IMR-90 (cell line): Measurements from ENCODE around the gene TMEM130. TPM values are rescaled to one million over a fixed set of nuclear protein-coding genes. Genes with fewer than 3 reads are reported as not detected.
A peak's percentile ranks its signal among the peaks of the same experiment; 100 is the strongest.

Experiments
- ATAC-seq: fragments of 200-7000 bp; cut with Tn5 transposase; 2 replicates; pipeline ENCODE4 v1.9.1; 2020; ENCODE audit warnings: low read depth, mild to moderate bottlenecking, moderate library complexity
- BruUV-seq: library from RNA; stranded (reverse); fragments of 400-500 nt; replicated peaks from 2 replicates; lab custom pipeline; 2021; lab: Mats Ljungman, UMichigan
- CTCF ChIA-PET: fragments of 300-600 bp; formaldehyde crosslinking; extraction: SDS; loops from one replicate; lab custom pipeline; 2021; ENCODE audit warnings: antibody characterized with exemption; lab: Yijun Ruan, JAX
- POLR2A ChIA-PET: fragments of 300-600 bp; sonication (Branson Sonifier 250); formaldehyde crosslinking; loops from one replicate; lab custom pipeline; 2022; ENCODE audit warnings: antibody characterized with exemption; ENCODE audit not compliant: unreplicated experiment; lab: Charles Lee
- DNase-seq: peaks from one replicate; pipeline ENCODE4 v3.0.0; 2013
- H2AFZ ChIP-seq: replicated peaks from 2 replicates; pipeline ENCODE3; 2013; ENCODE audit warnings: low read length, mild to moderate bottlenecking; ENCODE audit not compliant: poor library complexity
- H2AK5ac ChIP-seq: 2 replicates; pipeline ENCODE4 v1.6.1; 2013; ENCODE audit warnings: low read depth, low read length, inconsistent platforms
- H2AK9ac ChIP-seq: replicated peaks from 2 replicates; pipeline ENCODE3; 2013; ENCODE audit warnings: mild to moderate bottlenecking, low read depth, low read length, moderate library complexity; ENCODE audit not compliant: poor library complexity
- H2BK120ac ChIP-seq: 2 replicates; pipeline ENCODE4 v1.6.1; 2013; ENCODE audit warnings: low read depth, low read length, inconsistent platforms
- H2BK15ac ChIP-seq: 3 replicates; pipeline ENCODE4 v1.6.1; 2013; ENCODE audit warnings: low read depth, low read length, inconsistent platforms
- H2BK20ac ChIP-seq: 2 replicates; pipeline ENCODE4 v1.6.1; 2013; ENCODE audit warnings: low read depth, mild to moderate bottlenecking, inconsistent platforms, low read length, moderate library complexity
- H2BK5ac ChIP-seq: 2 replicates; pipeline ENCODE4 v1.6.1; 2013; ENCODE audit warnings: mild to moderate bottlenecking, low read depth, low read length, inconsistent platforms; ENCODE audit not compliant: poor library complexity, severe bottlenecking
- H3K14ac ChIP-seq: replicated peaks from 2 replicates; pipeline ENCODE4 v1.6.1; 2013; ENCODE audit warnings: low read depth, low read length, inconsistent platforms
- H3K18ac ChIP-seq: 2 replicates; pipeline ENCODE4 v1.6.1; 2013; ENCODE audit warnings: low read depth, low read length, control low read depth
- H3K23ac ChIP-seq: 2 replicates; pipeline ENCODE4 v1.6.1; 2013; ENCODE audit warnings: low read depth, low read length, inconsistent platforms
- H3K27ac ChIP-seq: 2 replicates; pipeline ENCODE4 v1.5.1; 2013; ENCODE audit warnings: mild to moderate bottlenecking, control low read depth, low read length; ENCODE audit not compliant: insufficient read depth
- H3K27me3 ChIP-seq: 2 replicates; pipeline ENCODE4 v1.6.1; 2013; ENCODE audit warnings: low read length; ENCODE audit not compliant: control insufficient read depth, insufficient read depth
- H3K36me3 ChIP-seq: 2 replicates; pipeline ENCODE4 v1.6.1; 2013; ENCODE audit warnings: low read length, mixed read lengths; ENCODE audit not compliant: control insufficient read depth, insufficient read depth
- H3K4ac ChIP-seq: 2 replicates; pipeline ENCODE4 v1.6.1; 2013; ENCODE audit warnings: low read depth, low read length, inconsistent platforms
- H3K4me1 ChIP-seq: 2 replicates; pipeline ENCODE4 v1.6.1; 2013; ENCODE audit warnings: low read length, mixed read lengths; ENCODE audit not compliant: control insufficient read depth, insufficient read depth
- H3K4me2 ChIP-seq: 2 replicates; pipeline ENCODE4 v1.6.1; 2013; ENCODE audit warnings: low read depth, mild to moderate bottlenecking, control low read depth, low read length, moderate library complexity
- H3K4me3 ChIP-seq: 2 replicates; pipeline ENCODE4 v1.5.1; 2013; ENCODE audit warnings: low read depth, mild to moderate bottlenecking, control low read depth, low read length, moderate library complexity; ENCODE audit not compliant: insufficient read depth
- H3K56ac ChIP-seq: 2 replicates; pipeline ENCODE4 v1.6.1; 2013; ENCODE audit warnings: low read length, inconsistent platforms; ENCODE audit not compliant: insufficient read depth; ENCODE audit errors: extremely low read depth
- H3K79me1 ChIP-seq, 2 experiments: 2 replicates each; pipeline ENCODE4 v1.6.1; 2013; ENCODE audit warnings: low read length in 2 of 2, inconsistent platforms in 1 of 2, low read depth in 1 of 2
- H3K9ac ChIP-seq: 2 replicates; pipeline ENCODE4 v1.6.1; 2013; ENCODE audit warnings: low read depth, low read length, control low read depth
- H3K9me1 ChIP-seq: 2 replicates; pipeline ENCODE4 v1.6.1; 2013; ENCODE audit warnings: low read length, inconsistent platforms; ENCODE audit not compliant: insufficient read depth
- H3K9me3 ChIP-seq: 2 replicates; pipeline ENCODE4 v1.6.1; 2013; ENCODE audit warnings: low read length; ENCODE audit not compliant: control insufficient read depth, insufficient read depth
- H4K20me1 ChIP-seq: 2 replicates; pipeline ENCODE4 v1.6.1; 2013; ENCODE audit warnings: low read length, inconsistent platforms; ENCODE audit not compliant: insufficient read depth
- H4K5ac ChIP-seq: 2 replicates; pipeline ENCODE4 v1.6.1; 2013; ENCODE audit warnings: mild to moderate bottlenecking, low read depth, low read length, control low read depth
- H4K8ac ChIP-seq, 2 experiments: 2 replicates each; pipeline ENCODE4 v1.6.1; 2013; ENCODE audit warnings: low read depth in 2 of 2, low read length in 2 of 2, control low read depth in 1 of 2, inconsistent platforms in 1 of 2
- H4K91ac ChIP-seq: 2 replicates; pipeline ENCODE4 v1.6.1; 2013; ENCODE audit warnings: low read depth, low read length, inconsistent platforms; ENCODE audit not compliant: insufficient read depth
- MAFK ChIP-seq: IDR thresholded peaks from 2 replicates; pipeline ENCODE4 v1.6.1; 2012; ENCODE audit warnings: low read depth, low read length, improper control_type of control experiment
- RFX5 ChIP-seq: IDR thresholded peaks from 2 replicates; pipeline ENCODE4 v1.8.0; 2012; ENCODE audit warnings: low read depth, mild to moderate bottlenecking, low read length, moderate library complexity
- SMC3 ChIP-seq: fragments of 150-350 bp; IDR thresholded peaks from 2 replicates; pipeline ENCODE4 v1.6.1; 2016; ENCODE audit warnings: low read depth, mild to moderate bottlenecking, antibody characterized with exemption, low read length, moderate library complexity
- WGBS, 2 experiments: methylation state at CpG; one replicate each; pipeline versions ENCODE4 v1.1.5 to v1.1.7; 2013; ENCODE audit warnings: missing lambda C conversion rate in 2 of 2; ENCODE audit not compliant: insufficient read length in 1 of 2; ENCODE audit errors: extremely low coverage in 2 of 2; 5-methylcytosine and 5-hydroxymethylcytosine counted together
- dilution Hi-C: fragments of 300-500 bp; cut with HindIII; formaldehyde crosslinking; loops from one replicate; pipeline ENCODE4 v1.14.3; 2018; ENCODE audit warnings: low sequenced_read_pairs; ENCODE audit not compliant: unreplicated experiment
- in situ Hi-C: fragments of 300-500 bp; cut with MboI; formaldehyde crosslinking; loops from 3 replicates; pipeline ENCODE4 v1.14.3; 2019; ENCODE audit warnings: low sequenced_read_pairs, inconsistent platforms, mixed read lengths
- intact Hi-C: fragments of 100-400 bp; cut with micrococcal nuclease; formaldehyde crosslinking; loops from 2 replicates; pipeline ENCODE4 v1.10.0; 2022
- polyA plus RNA-seq, 3 experiments: library from polyadenylated mRNA; depleted of rRNA; stranded (reverse); fragments of >200 nt; gene quantifications; 2 replicates each; pipeline ENCODE4 v1.2.3, GENCODE V29; 2012; ENCODE audit warnings: low replicate concordance in 1 of 3
- total RNA-seq: library from RNA; depleted of rRNA; stranded (reverse); fragments of >200 nt; gene quantifications from 2 replicates; pipeline ENCODE4 v1.2.3, GENCODE V29; 2012
- TF ChIP-seq, protein P1 (sequence below): fragments of 150-350 bp; IDR thresholded peaks from 2 replicates; pipeline ENCODE4 v1.6.1; 2016; ENCODE audit warnings: low read depth, mild to moderate bottlenecking, low read length, moderate library complexity, borderline replicate concordance
- TF ChIP-seq, protein P2 (sequence below): conservative IDR thresholded peaks from 2 replicates; pipeline ENCODE4 v1.5.1; 2012; ENCODE audit warnings: mild to moderate bottlenecking, low read depth, low read length, improper control_type of control experiment

The TMEM130 gene
- total and polyA plus RNA-seq, 2 of the 4 experiments (the other 2 are of a cell fraction), result 1.1 to 14.8 TPM

DNA sequence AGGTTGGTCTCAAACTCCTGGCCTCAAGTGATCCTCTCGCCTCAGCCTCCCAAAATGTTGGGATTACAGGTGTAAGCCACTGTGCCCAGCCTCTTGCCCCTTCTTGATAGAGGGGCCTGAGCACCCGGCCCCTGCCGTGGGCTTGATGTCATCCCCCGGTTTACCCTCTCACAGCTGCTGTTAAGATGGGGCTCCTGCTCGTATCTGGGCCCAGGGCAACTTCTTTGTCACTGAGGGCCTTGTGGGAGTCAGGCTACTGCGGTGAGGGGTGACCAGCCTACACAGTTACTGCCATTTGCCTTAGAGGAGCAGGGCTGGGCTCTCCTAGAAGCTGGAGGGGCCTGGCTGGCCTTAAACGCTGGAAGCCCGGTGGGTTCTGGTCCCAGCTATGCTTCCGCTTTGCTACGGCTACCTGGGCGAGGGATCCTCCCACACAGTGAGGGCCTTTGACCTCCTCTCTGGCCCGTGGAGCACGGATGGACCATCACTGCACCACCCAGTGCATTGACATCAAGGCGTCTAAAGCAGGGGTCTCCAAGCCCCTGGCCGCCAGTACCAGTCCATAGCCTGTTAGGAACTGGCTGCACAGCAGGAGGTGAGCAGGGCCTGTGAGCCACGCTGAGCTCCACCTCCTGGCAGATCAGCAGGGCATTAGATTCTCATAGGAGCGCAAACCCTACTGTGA is 1.1 kb upstream of the TMEM130 start:
- Histone ChIP-seq H3K14ac (no peak overlapping the region), H3K27ac (no peak overlapping the region), H4K5ac (no peak overlapping the region), H2BK5ac (no peak overlapping the region), H3K4me3 (no peak overlapping the region), H2AK9ac (peak overlapping the region; percentile 65), H3K23ac (no peak overlapping the region), H3K4me2 (no peak overlapping the region; the same call in 1 of the 2 replicates), H3K9ac (no peak overlapping the region), H3K36me3 (no peaks in the 10 kb centered on the region), H2BK15ac (no peak overlapping the region), H3K4me1 (peaks cover 4% of the 10 kb centered on the region; the same call in 1 of the 2 replicates), H4K20me1 (no peaks in the 10 kb centered on the region), H2AK5ac (peak overlapping the region; percentile 24; the same call in 1 of the 2 replicates), H3K9me1 (no peaks in the 10 kb centered on the region), H3K27me3 (peaks cover 12% of the 10 kb centered on the region), H3K79me1 (no peaks in the 10 kb centered on the region), H2BK120ac (0 out of 2 replicates have a peak overlapping the region, but pooled peaks have one; percentile 27), H2AFZ (peak overlapping the region; percentile 58), H3K4ac (no peak overlapping the region; the same call in 1 of the 2 replicates), H3K9me3 (no peaks in the 10 kb centered on the region), H2BK20ac (peak overlapping the region; percentile 61; the same call in 1 of the 2 replicates), H4K91ac (no peak overlapping the region), H3K56ac (no peak overlapping the region), H3K18ac (no peak overlapping the region), H4K8ac (no peak overlapping the region)
- intact Hi-C loops (no loop called here), in situ Hi-C loops (no loop called here), dilution Hi-C loops (no loop called here)
- TF ChIP-seq RFX5 (no peak), MAFK (no peak), SMC3 (no peak)
- TF ChIP-seq, protein P1, sequence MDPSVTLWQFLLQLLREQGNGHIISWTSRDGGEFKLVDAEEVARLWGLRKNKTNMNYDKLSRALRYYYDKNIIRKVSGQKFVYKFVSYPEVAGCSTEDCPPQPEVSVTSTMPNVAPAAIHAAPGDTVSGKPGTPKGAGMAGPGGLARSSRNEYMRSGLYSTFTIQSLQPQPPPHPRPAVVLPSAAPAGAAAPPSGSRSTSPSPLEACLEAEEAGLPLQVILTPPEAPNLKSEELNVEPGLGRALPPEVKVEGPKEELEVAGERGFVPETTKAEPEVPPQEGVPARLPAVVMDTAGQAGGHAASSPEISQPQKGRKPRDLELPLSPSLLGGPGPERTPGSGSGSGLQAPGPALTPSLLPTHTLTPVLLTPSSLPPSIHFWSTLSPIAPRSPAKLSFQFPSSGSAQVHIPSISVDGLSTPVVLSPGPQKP, result no peak
- TF ChIP-seq, protein P2, sequence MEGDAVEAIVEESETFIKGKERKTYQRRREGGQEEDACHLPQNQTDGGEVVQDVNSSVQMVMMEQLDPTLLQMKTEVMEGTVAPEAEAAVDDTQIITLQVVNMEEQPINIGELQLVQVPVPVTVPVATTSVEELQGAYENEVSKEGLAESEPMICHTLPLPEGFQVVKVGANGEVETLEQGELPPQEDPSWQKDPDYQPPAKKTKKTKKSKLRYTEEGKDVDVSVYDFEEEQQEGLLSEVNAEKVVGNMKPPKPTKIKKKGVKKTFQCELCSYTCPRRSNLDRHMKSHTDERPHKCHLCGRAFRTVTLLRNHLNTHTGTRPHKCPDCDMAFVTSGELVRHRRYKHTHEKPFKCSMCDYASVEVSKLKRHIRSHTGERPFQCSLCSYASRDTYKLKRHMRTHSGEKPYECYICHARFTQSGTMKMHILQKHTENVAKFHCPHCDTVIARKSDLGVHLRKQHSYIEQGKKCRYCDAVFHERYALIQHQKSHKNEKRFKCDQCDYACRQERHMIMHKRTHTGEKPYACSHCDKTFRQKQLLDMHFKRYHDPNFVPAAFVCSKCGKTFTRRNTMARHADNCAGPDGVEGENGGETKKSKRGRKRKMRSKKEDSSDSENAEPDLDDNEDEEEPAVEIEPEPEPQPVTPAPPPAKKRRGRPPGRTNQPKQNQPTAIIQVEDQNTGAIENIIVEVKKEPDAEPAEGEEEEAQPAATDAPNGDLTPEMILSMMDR, result no peak
- ChIA-PET CTCF (interaction anchor here (0.9 kb wide), 1 partner anchor 442 kb away, joined by 4 read pairs; no protein-coding TSS in a partner anchor), POLR2A (no interaction called here)
- 80% methylated on average over 11 of the region's 17 CpGs; no CpG with 5 or more reads in 1 of the 2 experiments for WGBS, 2 experiments
- ATAC-seq, result no peak
- DNase-seq, result no peak
- no TSS peak for BruUV-seq
